ENCODE data around the gene MANSC1. TPM values are rescaled to one million over a fixed set of nuclear protein-coding genes. Genes with fewer than 3 reads are reported as not detected.

Gene MANSC1
- total and polyA plus RNA-seq, 9 donors: 4.2 to 13.9 (median 10.6) TPM

GRCh38 chr12:12301122-12301521 lies 48.9 kb downstream of the MANSC1 start:
- peaks cover 3% of the 10 kb centered on the region for H3K9me3 ChIP-seq (replicated peaks; ENCODE audit: control insufficient read depth, low read depth, low read length)
- H3K27ac ChIP-seq (ENCODE audit: low read length): no peak overlapping the region
- no peak for DNase-seq
- H3K4me1 ChIP-seq (ENCODE audit: control insufficient read depth, insufficient read depth, low read length): no peaks in the 10 kb centered on the region
- H3K27me3 ChIP-seq (ENCODE audit: control insufficient read depth, insufficient read depth, low read length): peaks cover 2% of the 10 kb centered on the region
- WGBS (ENCODE audit: insufficient coverage): no CpG with 5 or more reads among the region's 2 CpGs
- no peak overlapping the region for H3K4me3 ChIP-seq (ENCODE audit: low read length)
- H3K36me3 ChIP-seq (ENCODE audit: control insufficient read depth, insufficient read depth, low read length): no peaks in the 10 kb centered on the region

DNA sequence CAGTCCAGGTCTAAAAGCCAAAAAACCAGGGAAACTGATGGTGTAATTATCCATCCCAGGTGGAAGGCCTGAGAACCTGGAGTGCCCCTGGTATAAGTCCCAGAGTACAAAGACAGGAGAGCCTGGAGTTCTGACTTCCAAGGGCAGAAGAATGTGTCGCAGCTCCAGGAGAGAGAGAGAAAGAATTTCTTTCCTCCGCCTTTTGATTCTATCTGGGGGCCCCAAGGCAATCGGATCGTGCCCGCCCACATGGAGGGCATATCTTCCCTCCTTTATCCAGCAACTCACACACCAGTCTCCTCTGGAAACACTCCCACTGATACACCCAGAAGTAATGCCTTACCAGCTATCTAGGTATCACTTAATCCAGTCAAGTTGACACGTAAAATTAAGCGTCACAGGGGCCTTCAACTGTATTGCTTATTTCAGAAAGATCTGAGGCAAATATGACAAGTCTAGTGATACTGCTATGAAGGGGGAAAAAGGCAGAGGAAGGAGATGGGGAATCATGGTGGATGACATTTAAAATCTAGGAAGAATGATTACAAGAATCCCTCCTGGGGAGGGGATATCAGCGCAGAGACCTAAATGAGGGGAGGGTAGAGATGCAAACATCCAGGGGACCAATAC lies 52.7 kb downstream of the MANSC1 start:
- H3K36me3 ChIP-seq (ENCODE audit: control insufficient read depth, insufficient read depth, low read length): no peaks in the 10 kb centered on the region
- DNase-seq: no peak
- peaks cover 2% of the 10 kb centered on the region for H3K27me3 ChIP-seq (ENCODE audit: control insufficient read depth, insufficient read depth, low read length)
- WGBS (ENCODE audit: insufficient coverage): 81% methylated on average over 5 of the region's 8 CpGs
- no peaks in the 10 kb centered on the region for H3K9me3 ChIP-seq (replicated peaks; ENCODE audit: control insufficient read depth, low read depth, low read length)
- H3K4me1 ChIP-seq (ENCODE audit: control insufficient read depth, insufficient read depth, low read length): peaks cover 4% of the 10 kb centered on the region
- H3K27ac ChIP-seq (ENCODE audit: low read length): no peak overlapping the region
- no peak overlapping the region for H3K4me3 ChIP-seq (ENCODE audit: low read length)

GRCh38 chr12:12294215-12295005 lies 55.6 kb downstream of the MANSC1 start:
- Histone ChIP-seq H3K27ac (ENCODE audit: low read length) (no peak overlapping the region), H3K27me3 (ENCODE audit: control insufficient read depth, insufficient read depth, low read length) (peaks cover 2% of the 10 kb centered on the region), H3K4me3 (ENCODE audit: low read length) (no peak overlapping the region), H3K4me1 (ENCODE audit: control insufficient read depth, insufficient read depth, low read length) (peaks cover 4% of the 10 kb centered on the region), H3K9me3 (replicated peaks; ENCODE audit: control insufficient read depth, low read depth, low read length) (no peaks in the 10 kb centered on the region), H3K36me3 (ENCODE audit: control insufficient read depth, insufficient read depth, low read length) (no peaks in the 10 kb centered on the region)
- DNase-seq: no peak
- 70% methylated on average over 2 of the region's 5 CpGs for WGBS (ENCODE audit: insufficient coverage)

DNA sequence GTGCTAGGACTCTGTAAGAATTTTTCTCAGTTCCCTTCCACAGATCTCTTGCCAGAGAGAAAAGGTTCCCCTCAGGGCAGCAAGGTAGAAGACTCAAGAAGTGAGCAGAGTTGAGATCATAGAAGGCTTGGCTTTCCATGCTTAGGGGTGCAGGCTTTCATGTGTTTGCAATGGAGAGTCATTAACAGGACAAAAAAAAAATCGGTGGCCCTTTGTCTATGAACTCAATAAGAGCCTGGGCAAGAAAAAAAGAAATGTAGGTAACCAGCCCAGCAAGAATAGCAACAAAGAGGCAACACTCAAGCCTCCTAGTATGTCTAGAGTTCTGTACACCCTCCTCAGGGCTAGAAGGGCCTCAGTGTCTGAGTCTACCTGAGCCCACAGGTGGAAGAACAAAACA lies 59.8 kb downstream of the MANSC1 start:
- H3K36me3 ChIP-seq (ENCODE audit: control insufficient read depth, insufficient read depth, low read length): no peaks in the 10 kb centered on the region
- H3K4me3 ChIP-seq (ENCODE audit: low read length): no peak overlapping the region
- DNase-seq: no peak
- peaks cover 4% of the 10 kb centered on the region for H3K4me1 ChIP-seq (ENCODE audit: control insufficient read depth, insufficient read depth, low read length)
- no peak overlapping the region for H3K27ac ChIP-seq (ENCODE audit: low read length)
- no peaks in the 10 kb centered on the region for H3K27me3 ChIP-seq (ENCODE audit: control insufficient read depth, insufficient read depth, low read length)
- no peaks in the 10 kb centered on the region for H3K9me3 ChIP-seq (replicated peaks; ENCODE audit: control insufficient read depth, low read depth, low read length)
- no CpG with 5 or more reads among the region's 1 CpG for WGBS (ENCODE audit: insufficient coverage)

- Histone ChIP-seq H3K4me3 (ENCODE audit: low read length) (no peak overlapping the region), H3K4me1 (ENCODE audit: control insufficient read depth, insufficient read depth, low read length) (no peaks in the 10 kb centered on the region), H3K27me3 (ENCODE audit: control insufficient read depth, insufficient read depth, low read length) (no peaks in the 10 kb centered on the region), H3K9me3 (replicated peaks; ENCODE audit: control insufficient read depth, low read depth, low read length) (no peaks in the 10 kb centered on the region), H3K27ac (ENCODE audit: low read length) (no peak overlapping the region), H3K36me3 (ENCODE audit: control insufficient read depth, insufficient read depth, low read length) (no peaks in the 10 kb centered on the region)
- 80% methylated on average over 1 of the region's 5 CpGs for WGBS (ENCODE audit: insufficient coverage)
- no peak for DNase-seq
Measured at GRCh38 chr12:12286441-12286840, 63.6 kb downstream of the MANSC1 start.

DNA sequence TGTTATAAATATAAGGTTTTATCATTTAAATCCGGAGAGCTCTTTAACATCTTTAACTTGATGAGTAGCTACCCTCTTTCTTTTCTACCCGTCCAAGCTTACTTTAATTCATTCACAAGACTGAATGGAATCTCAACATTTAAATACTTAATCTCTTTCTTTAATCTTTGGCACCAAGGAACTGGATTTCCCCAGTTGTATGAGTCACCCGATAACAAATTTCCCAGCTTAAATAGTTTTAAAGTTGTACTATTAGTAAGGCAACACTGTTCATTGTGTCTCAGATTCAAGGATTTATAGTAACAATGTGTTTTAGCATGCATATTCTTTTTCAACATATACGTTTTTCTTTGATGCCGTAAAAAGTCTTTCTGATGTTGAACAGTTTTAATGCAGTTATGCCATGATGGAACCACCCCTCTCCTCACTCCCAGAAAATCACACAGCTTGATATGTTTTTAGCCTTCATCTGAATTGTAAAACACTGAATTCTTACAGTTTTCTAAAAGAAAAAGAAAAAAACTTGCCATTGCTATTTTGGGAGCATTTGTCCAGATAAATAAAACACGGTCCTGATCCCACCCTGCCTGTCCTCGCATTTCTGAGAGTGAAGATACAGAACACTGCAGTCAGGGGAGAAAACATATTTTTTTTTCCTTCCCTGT lies 67.1 kb downstream of the MANSC1 start:
- Histone ChIP-seq H3K9me3 (replicated peaks; ENCODE audit: control insufficient read depth, low read depth, low read length) (no peaks in the 10 kb centered on the region), H3K27ac (ENCODE audit: low read length) (no peak overlapping the region), H3K27me3 (ENCODE audit: control insufficient read depth, insufficient read depth, low read length) (no peaks in the 10 kb centered on the region), H3K36me3 (ENCODE audit: control insufficient read depth, insufficient read depth, low read length) (no peaks in the 10 kb centered on the region), H3K4me1 (ENCODE audit: control insufficient read depth, insufficient read depth, low read length) (no peaks in the 10 kb centered on the region), H3K4me3 (ENCODE audit: low read length) (no peak overlapping the region)
- 29% methylated on average over 1 of the region's 7 CpGs for WGBS (ENCODE audit: insufficient coverage)
- DNase-seq: peak; percentile 14

DNA sequence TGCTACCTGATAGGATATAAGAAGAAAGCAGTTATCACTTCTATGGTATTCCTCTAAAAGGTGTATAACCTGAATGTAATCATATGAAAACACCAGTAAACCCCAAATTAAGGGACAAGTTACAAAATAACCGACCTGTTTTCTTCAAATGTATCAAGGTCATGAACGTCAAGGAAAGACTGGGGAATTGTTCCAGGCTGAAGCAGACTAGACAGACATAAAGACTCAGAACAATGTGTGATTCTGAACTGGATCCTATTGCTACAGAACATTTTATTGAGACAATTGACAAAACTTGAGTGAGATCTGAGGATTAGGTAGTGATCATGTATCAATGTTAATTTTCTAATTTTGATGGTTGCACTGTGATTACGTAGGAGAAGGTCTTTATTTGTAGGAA lies 67.8 kb downstream of the MANSC1 start:
- WGBS (ENCODE audit: insufficient coverage): no CpG with 5 or more reads among the region's 3 CpGs
- Histone ChIP-seq H3K27me3 (ENCODE audit: control insufficient read depth, insufficient read depth, low read length) (no peaks in the 10 kb centered on the region), H3K36me3 (ENCODE audit: control insufficient read depth, insufficient read depth, low read length) (no peaks in the 10 kb centered on the region), H3K4me1 (ENCODE audit: control insufficient read depth, insufficient read depth, low read length) (no peaks in the 10 kb centered on the region), H3K9me3 (replicated peaks; ENCODE audit: control insufficient read depth, low read depth, low read length) (no peaks in the 10 kb centered on the region), H3K27ac (ENCODE audit: low read length) (no peak overlapping the region), H3K4me3 (ENCODE audit: low read length) (no peak overlapping the region)
- DNase-seq: no peak

DNA sequence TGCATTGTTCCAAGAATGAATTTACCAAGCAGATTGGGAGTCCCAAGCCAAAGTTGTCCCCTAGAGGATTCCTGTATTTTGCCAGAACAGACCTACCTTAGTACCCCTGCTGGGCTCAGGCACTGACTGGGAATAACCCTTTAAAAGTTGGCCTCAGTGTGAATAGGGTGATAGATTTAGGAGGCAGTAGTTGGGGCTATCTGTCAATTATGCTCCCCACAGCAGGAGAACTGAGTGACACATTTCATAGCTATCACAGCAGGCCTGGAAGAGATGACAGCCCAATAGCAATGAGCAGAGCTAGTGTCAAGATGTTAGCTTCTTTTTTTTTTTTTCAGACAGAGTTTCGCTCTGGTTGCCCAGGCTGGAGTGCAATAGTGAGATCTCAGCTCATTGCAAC lies 68.9 kb downstream of the MANSC1 start:
- DNase-seq: no peak
- Histone ChIP-seq H3K27ac (ENCODE audit: low read length) (no peak overlapping the region), H3K4me3 (ENCODE audit: low read length) (no peak overlapping the region), H3K9me3 (replicated peaks; ENCODE audit: control insufficient read depth, low read depth, low read length) (peaks cover 4% of the 10 kb centered on the region), H3K4me1 (ENCODE audit: control insufficient read depth, insufficient read depth, low read length) (no peaks in the 10 kb centered on the region), H3K36me3 (ENCODE audit: control insufficient read depth, insufficient read depth, low read length) (no peaks in the 10 kb centered on the region), H3K27me3 (ENCODE audit: control insufficient read depth, insufficient read depth, low read length) (no peaks in the 10 kb centered on the region)
- 80% methylated on average over 1 of the region's 1 CpG for WGBS (ENCODE audit: insufficient coverage)

DNA sequence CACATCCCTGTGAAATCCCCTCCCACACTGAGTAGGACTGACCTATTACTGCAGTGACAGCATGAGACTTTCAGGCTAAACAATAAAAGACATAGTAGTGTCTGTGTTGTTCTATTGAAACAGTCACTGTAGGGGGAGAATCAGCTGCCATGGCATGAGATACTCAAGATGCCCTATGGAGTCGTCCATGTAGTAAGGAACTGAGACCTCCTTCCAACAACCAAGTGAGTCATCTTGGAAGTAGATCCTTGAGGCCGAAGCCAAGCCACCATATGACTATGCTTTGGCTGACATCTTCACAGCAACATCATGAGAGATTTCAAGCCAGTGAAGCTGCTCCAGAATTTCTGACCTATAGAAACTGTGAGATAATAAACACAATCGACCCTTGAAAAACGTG lies 71.1 kb downstream of the MANSC1 start:
- H3K9me3 ChIP-seq (replicated peaks; ENCODE audit: control insufficient read depth, low read depth, low read length): peaks cover 4% of the 10 kb centered on the region
- DNase-seq: peak; percentile 36
- H3K27me3 ChIP-seq (ENCODE audit: control insufficient read depth, insufficient read depth, low read length): no peaks in the 10 kb centered on the region
- whole genome bisulfite sequencing (ENCODE audit: insufficient coverage): 29% methylated on average over 1 of the region's 4 CpGs
- H3K4me3 ChIP-seq (ENCODE audit: low read length): no peak overlapping the region
- no peaks in the 10 kb centered on the region for H3K4me1 ChIP-seq (ENCODE audit: control insufficient read depth, insufficient read depth, low read length)
- no peaks in the 10 kb centered on the region for H3K36me3 ChIP-seq (ENCODE audit: control insufficient read depth, insufficient read depth, low read length)
- no peak overlapping the region for H3K27ac ChIP-seq (ENCODE audit: low read length)
